Stimulated activated CD4-positive, alpha-beta T cell treated with anti-CD3 and anti-CD28 coated beads, Interleukin-2, amount 100 ng/mL, for 48 hours (primary cell): ENCODE results near the gene SLC23A1.
"Not testable (repeated sequence)": the region's sequence is repeated elsewhere in the genome, so short reads cannot be mapped to it uniquely, and the experiment has no call there.

Experiments
- DNase-seq, 2 donors: peaks; one replicate each; pipeline ENCODE4 v3.0.0-alpha.2; 2020

The SLC23A1 gene

GRCh38 chr5:139389701-139390638 is 6.9 kb upstream of the SLC23A1 start, which contains the start of gene MZB1:
Gene MZB1 (minus strand): TSS chr5:139389913. CDS start chr5:139389856, 57 bp downstream.
- DNase-seq = peak; percentile 39 to 47

GRCh38 chr5:139388198-139388821 is 5.2 kb upstream of the SLC23A1 start:
- no peak for DNase-seq

GRCh38 chr5:139387611-139388197 is 4.6 kb upstream of the SLC23A1 start:
- DNase-seq = no peak

GRCh38 chr5:139386956-139387355 is 3.9 kb upstream of the SLC23A1 start:
- not testable (repeated sequence) for DNase-seq

DNA sequence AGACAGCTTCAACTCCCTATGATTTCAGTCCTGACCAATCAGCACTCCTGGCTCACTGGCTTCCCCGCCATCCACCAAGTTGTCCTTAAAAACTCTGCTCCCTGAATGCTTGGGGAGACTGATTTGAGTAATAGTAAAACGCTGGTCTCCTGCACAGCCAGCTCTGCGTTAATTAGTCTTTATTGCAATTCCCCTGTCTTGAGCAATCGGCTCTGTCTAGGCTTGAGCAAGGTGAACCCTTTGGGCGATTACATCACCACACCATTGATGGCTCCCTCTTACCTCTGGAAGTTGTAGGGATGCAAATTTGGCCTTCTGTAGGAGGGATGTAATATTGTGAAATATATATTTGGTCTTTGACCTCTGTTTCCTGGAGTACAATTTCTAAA is 2.9 kb upstream of the SLC23A1 start:
- DNase-seq = no peak

DNA sequence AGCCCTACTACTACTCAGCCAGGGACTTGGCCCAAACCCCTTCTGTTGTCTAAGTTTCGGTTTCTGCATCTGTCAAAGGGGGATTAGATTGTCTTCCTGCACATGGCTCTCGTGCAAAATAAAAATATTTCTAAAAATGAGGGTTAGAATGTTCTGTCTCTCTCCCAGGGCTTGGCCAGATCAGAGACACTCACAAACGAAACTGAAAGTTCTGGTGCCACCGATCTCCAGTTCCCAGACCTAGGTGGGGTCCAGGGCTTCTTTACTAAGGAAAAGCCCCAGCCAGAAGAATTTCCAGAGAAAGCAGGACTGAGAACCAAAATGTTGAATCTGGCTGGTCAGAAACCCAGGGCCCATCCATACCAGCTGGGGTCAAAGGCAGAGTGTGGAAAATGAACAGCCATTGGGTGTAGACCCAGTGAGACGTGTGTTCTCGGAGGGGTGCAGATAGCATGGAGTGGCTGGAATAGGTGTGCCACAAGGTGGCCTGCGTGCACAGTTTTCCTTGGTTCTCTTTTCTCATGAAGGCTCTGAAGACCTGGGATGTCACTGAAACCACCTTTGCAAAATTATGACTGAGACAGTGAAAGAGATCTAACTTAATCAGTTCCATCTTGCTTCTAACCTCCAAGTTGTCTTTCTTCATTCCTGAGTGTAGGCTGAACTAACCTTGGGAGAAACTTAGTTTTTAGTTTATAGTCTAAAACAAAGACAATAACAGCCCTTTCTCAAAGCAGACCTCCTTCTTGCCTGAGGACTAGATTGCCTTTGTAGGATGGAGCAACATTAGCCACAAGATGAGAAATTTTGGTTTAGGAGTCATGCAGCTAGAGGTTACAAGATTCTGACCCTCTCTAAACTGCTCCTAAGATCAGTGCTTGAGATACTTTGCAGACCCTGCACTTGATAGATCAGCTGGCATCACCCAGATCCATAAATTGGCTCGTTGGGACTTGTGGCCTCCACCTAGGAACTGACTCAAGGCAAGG is 2.3 kb upstream of the SLC23A1 start:
- DNase-seq = no peak

DNA sequence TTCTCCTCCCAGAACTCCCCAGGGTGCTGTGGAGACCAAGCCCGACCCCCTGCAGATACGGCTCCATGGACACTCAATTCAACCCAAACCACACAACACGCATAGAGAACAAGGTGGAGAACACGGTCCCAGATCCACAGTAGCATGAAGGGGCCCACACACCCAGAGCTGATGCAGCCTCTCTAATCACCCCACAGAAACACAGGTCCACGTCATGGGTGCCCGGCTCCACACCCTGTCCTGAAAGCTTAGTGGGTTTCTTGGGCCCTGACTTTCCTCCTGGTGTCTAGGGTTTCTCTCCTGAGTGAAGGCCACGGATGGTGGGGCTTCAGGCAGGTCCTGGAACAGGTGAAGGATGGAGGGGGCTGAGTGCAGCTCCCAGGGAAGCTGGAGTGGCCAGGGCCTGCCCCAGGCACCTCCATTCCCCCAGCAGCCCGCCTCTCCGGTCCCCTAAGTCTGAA is 1.5 kb upstream of the SLC23A1 start:
- DNase-seq = no peak

DNA sequence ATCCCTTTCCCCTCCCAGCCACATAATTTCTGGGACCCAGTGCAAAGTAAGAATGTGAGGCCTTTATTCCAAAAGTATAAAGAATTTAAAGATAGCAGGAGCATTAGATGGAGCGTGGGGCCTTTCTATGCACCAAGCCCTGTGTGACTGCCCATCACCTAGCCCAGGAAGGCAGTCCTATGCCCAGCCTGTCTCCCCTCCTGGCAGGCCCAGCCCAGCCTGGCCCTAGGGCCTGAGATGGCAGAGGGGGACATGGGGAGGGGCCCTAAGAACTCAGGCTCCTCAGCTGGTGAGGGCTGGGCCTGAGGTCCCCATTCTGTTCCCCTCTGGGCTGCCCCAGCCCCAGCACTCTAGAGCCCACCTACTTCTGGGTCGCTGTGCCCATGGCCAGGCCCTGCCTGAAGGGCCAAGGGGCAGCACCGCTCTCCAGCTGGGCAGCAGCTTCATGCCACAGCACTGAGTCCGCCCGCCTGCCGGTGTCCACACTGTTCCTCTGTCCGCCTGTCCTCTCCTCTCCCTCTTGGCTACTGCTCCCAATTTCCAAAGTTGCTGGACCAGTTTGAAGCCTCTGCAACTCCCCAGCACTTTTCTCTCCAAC is 995 bp upstream of the SLC23A1 start:
- no peak for DNase-seq

- DNase-seq = no peak
These were observed 290 bp downstream of the SLC23A1 start for GRCh38 chr5:139382807-139383206.

GRCh38 chr5:139381837-139382761 is 998 bp downstream of the SLC23A1 start:
- no peak for DNase-seq

DNA sequence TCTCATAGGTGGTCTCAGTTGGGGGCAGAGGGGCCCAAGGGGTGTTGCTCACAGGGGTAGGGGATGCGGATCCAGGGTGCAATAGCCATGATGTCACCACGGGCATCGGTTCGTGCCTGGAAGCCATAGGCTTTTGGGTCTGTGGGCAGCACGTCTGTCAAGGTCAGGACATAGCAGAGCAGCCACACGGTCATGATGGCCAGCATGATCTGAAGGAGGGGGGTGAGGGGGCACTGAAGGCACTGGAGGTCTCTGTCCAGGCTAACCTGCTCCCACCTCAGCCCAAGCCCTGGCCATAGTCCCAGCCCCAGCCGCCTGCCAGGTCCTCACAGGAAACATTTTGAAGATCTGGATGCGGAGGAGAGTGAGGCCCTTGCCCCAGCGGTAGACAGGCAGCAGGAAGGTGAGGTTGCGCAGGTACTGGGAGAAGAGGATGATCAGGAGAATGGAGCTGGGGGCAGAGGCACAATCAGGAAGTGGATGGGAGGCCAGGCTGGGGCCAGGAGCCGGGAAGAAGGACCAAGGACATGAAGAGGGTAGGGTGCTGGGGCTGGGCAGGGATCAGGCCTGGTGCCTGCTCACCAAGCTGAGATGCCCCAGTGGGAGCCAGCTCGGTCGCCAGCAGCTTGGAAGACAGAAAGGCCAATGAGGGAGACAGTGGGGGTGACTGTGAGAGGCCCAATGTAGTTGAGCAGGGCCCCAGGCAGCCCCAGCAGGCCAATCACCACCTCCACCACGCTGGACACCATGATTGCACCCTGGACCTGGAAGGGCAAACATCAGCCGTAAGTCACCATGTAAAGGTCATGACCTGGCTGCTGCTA is 3.3 kb downstream of the SLC23A1 start:
- DNase-seq = no peak

GRCh38 chr5:139378941-139379361 is 4.1 kb downstream of the SLC23A1 start:
- DNase-seq = no peak

DNA sequence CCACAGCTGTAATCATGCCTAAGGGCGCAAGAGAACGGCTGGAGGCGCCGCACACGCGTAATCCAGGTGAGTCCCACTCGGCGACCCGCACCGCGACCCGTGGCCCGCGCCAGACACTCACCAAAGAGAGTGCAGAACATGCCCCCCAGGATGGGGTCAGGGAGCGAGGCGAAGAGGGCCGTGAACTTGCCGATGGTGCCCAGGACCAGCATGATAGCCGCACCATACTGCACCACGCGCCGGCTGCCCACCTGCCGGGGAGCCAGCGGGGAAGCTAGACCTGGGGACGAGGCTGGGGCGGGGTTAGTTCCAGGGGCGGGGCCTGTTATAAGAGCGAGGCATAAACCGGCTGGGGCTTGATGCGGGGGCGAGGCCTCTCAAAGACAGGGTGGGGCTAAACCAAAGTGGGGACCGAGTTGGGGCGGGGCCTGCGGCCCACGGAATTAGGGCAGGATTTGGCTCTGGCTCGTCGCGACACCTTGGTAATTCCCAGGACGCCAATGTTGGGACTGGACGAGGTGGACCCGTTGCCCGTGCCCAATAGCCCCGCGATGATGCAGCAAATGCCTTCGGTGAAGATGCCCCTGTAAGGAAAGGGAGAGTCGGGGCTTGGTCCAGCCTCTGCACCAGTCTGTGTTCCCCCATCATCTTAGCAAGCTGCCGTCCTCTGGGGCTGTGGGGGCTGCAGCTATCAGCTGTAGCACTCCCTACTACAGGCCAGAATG is 4.8 kb downstream of the SLC23A1 start:
- DNase-seq = no peak

GRCh38 chr5:139377226-139377625 is 5.9 kb downstream of the SLC23A1 start:
- no peak for DNase-seq

- no peak for DNase-seq
These were observed 6.7 kb downstream of the SLC23A1 start for GRCh38 chr5:139376364-139376763.

GRCh38 chr5:139374909-139375308 is 8.2 kb downstream of the SLC23A1 start:
- no peak for DNase-seq

DNA sequence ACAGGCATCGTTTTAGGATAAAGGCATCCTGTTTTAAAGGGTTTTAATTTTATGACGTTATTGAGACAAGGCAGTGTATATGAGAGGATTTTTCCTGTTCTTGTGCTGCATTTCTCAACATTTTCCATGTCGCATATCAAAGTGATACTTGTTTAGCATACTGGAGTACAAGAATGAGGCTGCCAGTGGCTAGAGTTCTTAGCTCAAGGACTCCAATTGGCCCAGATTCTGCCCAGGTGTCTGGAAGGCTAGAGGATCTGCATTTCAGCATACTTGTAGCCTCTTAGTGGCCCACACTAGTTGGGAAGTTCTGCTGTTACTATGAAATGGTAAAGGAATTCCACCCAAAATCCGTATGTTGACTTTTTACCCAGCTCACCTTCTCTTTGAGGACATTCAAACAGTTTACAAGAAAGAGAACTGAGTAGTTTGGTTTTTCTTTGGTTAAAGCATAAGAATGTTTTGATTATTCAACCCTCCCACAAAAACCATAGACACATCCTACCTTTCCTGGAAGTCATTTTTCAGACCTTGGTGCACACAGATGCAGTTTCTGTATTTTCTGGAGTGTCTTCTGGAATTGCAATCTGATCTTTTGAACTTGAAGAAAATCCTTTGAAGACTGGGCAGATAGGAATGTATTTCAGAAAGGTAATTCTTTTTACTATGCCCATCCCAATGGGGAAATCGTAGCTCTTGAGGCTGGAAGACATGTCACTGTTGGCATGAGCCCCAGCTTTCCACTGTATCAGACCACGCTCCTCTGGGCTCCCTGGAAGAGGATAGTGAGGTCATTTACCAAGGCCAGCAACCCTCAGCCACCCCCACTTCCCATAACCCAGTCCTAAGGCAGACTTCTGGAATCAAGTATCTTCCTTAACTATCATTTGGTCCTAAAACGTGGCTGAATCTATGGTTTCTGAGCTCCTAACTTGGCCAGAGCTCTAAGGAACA is 11.3 kb downstream of the SLC23A1 start:
- DNase-seq = no peak

- DNase-seq = no peak
These were observed 13.9 kb downstream of the SLC23A1 start for GRCh38 chr5:139369181-139369580.
